MM.1S (cell line): ENCODE measurements around the gene SLC29A3.

Experiments
- DNase-seq: peaks from one replicate; pipeline ENCODE4 v3.0.0-alpha.2; 2015
- H2AFZ ChIP-seq: fragments of 300-600 bp; sonication (generic); 2 replicates; pipeline ENCODE4 v1.6.0; 2016; ENCODE audit warnings: antibody characterized with exemption, low read length
- H3F3A ChIP-seq: fragments of 300-600 bp; sonication (generic); 2 replicates; pipeline ENCODE4 v1.6.1; 2016; ENCODE audit warnings: mild to moderate bottlenecking, antibody characterized with exemption, low read length, moderate library complexity, mixed read lengths; ENCODE audit not compliant: insufficient read depth
- H3K27ac ChIP-seq: fragments of 300-600 bp; sonication (generic); 2 replicates; pipeline ENCODE4 v1.5.1; 2016; ENCODE audit warnings: mild to moderate bottlenecking, low read length
- H3K27me3 ChIP-seq: fragments of 300-600 bp; sonication (generic); replicated peaks from 2 replicates; pipeline ENCODE4 v1.6.0; 2016; ENCODE audit warnings: low read length; ENCODE audit not compliant: insufficient read depth
- H3K36me3 ChIP-seq: fragments of 300-600 bp; sonication (generic); replicated peaks from 2 replicates; pipeline ENCODE4 v1.6.1; 2016; ENCODE audit warnings: mild to moderate bottlenecking, low read length, mixed read lengths; ENCODE audit not compliant: insufficient read depth
- H3K4me1 ChIP-seq: fragments of 300-600 bp; sonication (generic); 2 replicates; pipeline ENCODE4 v1.6.1; 2016; ENCODE audit warnings: low read length, mixed read lengths
- H3K4me2 ChIP-seq: fragments of 300-600 bp; sonication (generic); 2 replicates; pipeline ENCODE4 v1.6.0; 2016; ENCODE audit warnings: low read depth, low read length
- H3K4me3 ChIP-seq: fragments of 300-600 bp; sonication (generic); 2 replicates; pipeline ENCODE4 v1.5.1; 2016; ENCODE audit warnings: low read length, mixed read lengths
- H3K79me2 ChIP-seq: fragments of 300-600 bp; sonication (generic); 2 replicates; pipeline ENCODE4 v1.6.1; 2016; ENCODE audit warnings: mixed run types, low read length, mixed read lengths
- H3K9ac ChIP-seq: fragments of 300-600 bp; sonication (generic); 2 replicates; pipeline ENCODE4 v1.6.1; 2016; ENCODE audit warnings: low read length, mixed read lengths
- H3K9me2 ChIP-seq: fragments of 300-600 bp; sonication (generic); replicated peaks from 2 replicates; pipeline ENCODE4 v1.6.1; 2016; ENCODE audit warnings: mild to moderate bottlenecking, low read length, mixed read lengths; ENCODE audit not compliant: insufficient read depth
- H3K9me3 ChIP-seq: fragments of 300-600 bp; sonication (generic); replicated peaks from 2 replicates; pipeline ENCODE4 v1.6.1; 2016; ENCODE audit warnings: mild to moderate bottlenecking, low read length, mixed read lengths; ENCODE audit not compliant: insufficient read depth
- H4K20me1 ChIP-seq: fragments of 300-600 bp; sonication (generic); 2 replicates; pipeline ENCODE4 v1.6.1; 2016; ENCODE audit warnings: mild to moderate bottlenecking, low read length, moderate library complexity, mixed read lengths; ENCODE audit not compliant: insufficient read depth
- CTCF ChIP-seq: fragments of 300-600 bp; sonication (generic); IDR thresholded peaks from 2 replicates; pipeline ENCODE4 v1.5.1; 2016; ENCODE audit warnings: antibody characterized with exemption, low read length, mixed read lengths
- EZH2 ChIP-seq: fragments of 300-600 bp; sonication (generic); optimal IDR thresholded peaks from 2 replicates; pipeline ENCODE3; 2017; ENCODE audit warnings: low read depth, mild to moderate bottlenecking, antibody characterized with exemption, low read length, mixed read lengths
- EZH2phosphoT487 ChIP-seq: fragments of 300-600 bp; sonication (generic); IDR thresholded peaks from 2 replicates; pipeline ENCODE4 v1.6.1; 2018; ENCODE audit warnings: antibody characterized with exemption, low read length

Gene SLC29A3

GRCh38 chr10:71402005-71402404, 82.9 kb downstream of the SLC29A3 start:
- H3K4me2 ChIP-seq: no peak overlapping the region
- no peak overlapping the region for H2AFZ ChIP-seq
- no peaks in the 10 kb centered on the region for H4K20me1 ChIP-seq
- no peak for DNase-seq
- H3K27ac ChIP-seq: no peak overlapping the region
- no peaks in the 10 kb centered on the region for H3K79me2 ChIP-seq
- H3K36me3 ChIP-seq: no peaks in the 10 kb centered on the region
- H3K9me2 ChIP-seq: no peaks in the 10 kb centered on the region
- H3K9me3 ChIP-seq: no peaks in the 10 kb centered on the region
- no peak overlapping the region for H3K4me3 ChIP-seq
- peaks cover 71% of the 10 kb centered on the region for H3K27me3 ChIP-seq
- no peaks in the 10 kb centered on the region for H3F3A ChIP-seq
- TF ChIP-seq CTCF: no peak
- no peak for TF ChIP-seq EZH2
- no peak for TF ChIP-seq EZH2phosphoT487
- H3K9ac ChIP-seq: no peak overlapping the region
- H3K4me1 ChIP-seq: no peaks in the 10 kb centered on the region

- no peaks in the 10 kb centered on the region for H3K9me3 ChIP-seq
- H3K79me2 ChIP-seq: no peaks in the 10 kb centered on the region
- peaks cover 45% of the 10 kb centered on the region for H3K27me3 ChIP-seq
- no peak overlapping the region for H3K4me2 ChIP-seq
- no peaks in the 10 kb centered on the region for H3K36me3 ChIP-seq
- no peaks in the 10 kb centered on the region for H3K4me1 ChIP-seq
- TF ChIP-seq CTCF (no peak), EZH2phosphoT487 (no peak), EZH2 (no peak)
- no peaks in the 10 kb centered on the region for H4K20me1 ChIP-seq
- no peak overlapping the region for H2AFZ ChIP-seq
- no peaks in the 10 kb centered on the region for H3F3A ChIP-seq
- H3K4me3 ChIP-seq: no peak overlapping the region
- no peak for DNase-seq
- no peak overlapping the region for H3K27ac ChIP-seq
- H3K9me2 ChIP-seq: no peaks in the 10 kb centered on the region
- H3K9ac ChIP-seq: no peak overlapping the region
Observed at GRCh38 chr10:71404503-71405295, 85.6 kb downstream of the SLC29A3 start.

- Histone ChIP-seq H2AFZ (no peak overlapping the region), H3K27ac (no peak overlapping the region), H4K20me1 (no peaks in the 10 kb centered on the region), H3K4me2 (no peak overlapping the region), H3K4me3 (no peak overlapping the region), H3K9me3 (no peaks in the 10 kb centered on the region), H3K27me3 (peaks cover 24% of the 10 kb centered on the region), H3K4me1 (no peaks in the 10 kb centered on the region), H3K36me3 (no peaks in the 10 kb centered on the region), H3F3A (no peaks in the 10 kb centered on the region), H3K9me2 (no peaks in the 10 kb centered on the region), H3K9ac (no peak overlapping the region), H3K79me2 (no peaks in the 10 kb centered on the region)
- no peak for DNase-seq
- TF ChIP-seq EZH2phosphoT487 (no peak), EZH2 (no peak), CTCF (no peak)
Observed at GRCh38 chr10:71406878-71407277, 87.8 kb downstream of the SLC29A3 start.
